ENCODE results near the gene ZMIZ1. TPM values are rescaled to one million over a fixed set of nuclear protein-coding genes. Genes with fewer than 3 reads are reported as not detected.
A peak's percentile ranks its signal among the peaks of the same experiment; 100 is the strongest.

ZMIZ1 gene
- total and polyA plus RNA-seq, 2 donors from 2014 or later = 14.2 to 97.6 TPM

DNA sequence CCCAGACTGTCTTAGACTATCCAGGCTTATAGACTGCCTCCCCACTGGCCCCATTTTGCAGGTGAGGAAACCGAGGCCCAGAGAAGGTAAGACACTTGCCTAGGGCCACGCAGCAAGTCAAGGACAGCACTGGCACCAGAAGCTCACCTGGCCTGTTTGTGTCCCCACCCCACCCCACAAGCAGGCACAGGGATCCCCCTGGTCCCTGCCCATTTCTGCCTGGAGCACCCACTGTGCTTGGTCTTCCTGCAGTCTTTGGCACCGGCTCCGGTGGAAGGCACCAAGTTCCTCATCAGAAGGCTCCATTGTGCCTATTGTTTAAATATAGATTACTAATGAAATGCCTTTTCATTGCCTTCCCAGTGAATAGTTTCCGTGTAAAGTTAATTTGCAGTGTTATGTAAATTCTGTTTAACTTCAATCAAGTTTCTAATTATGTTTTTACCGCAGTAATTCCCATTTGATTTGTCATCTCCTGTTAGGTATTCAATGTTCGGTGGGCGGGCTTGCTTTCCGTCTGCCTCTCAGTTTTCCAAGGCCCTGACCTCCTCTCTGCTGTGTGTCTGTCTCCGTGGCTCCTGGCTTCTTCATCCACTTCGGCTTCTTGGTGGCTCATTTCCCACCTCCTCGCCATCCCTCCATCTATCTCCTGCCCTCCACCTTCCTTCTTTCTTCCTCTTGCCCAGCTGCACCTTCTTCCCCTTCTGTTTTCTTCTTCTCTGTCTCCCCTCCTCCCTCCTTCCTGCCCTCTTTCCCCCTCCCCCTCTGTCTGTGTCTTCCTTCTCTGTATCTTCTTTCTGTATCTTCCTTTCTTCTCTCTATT is 75.8 kb downstream of the ZMIZ1 start:
- Histone ChIP-seq H3K9me3 (ENCODE audit: control insufficient read depth in 2 of 3, insufficient read depth in 1 of 3, low read length in 3 of 3) (no peaks in the 10 kb centered on the region), H3K4me1 (ENCODE audit: control insufficient read depth in 2 of 3, insufficient read depth in 2 of 3, low read depth in 1 of 3, low read length in 3 of 3) (peaks cover 11 to 63% (median 60%) of the 10 kb centered on the region in 3 donors), H3K4me3 (ENCODE audit: low read length in 3 of 3) (no peak overlapping the region), H3K27me3 (ENCODE audit: control insufficient read depth, insufficient read depth, low read length) (no peaks in the 10 kb centered on the region), H3K27ac (ENCODE audit: low read depth in 2 of 2, low read length in 2 of 2) (peak overlapping the region; percentile 40 to 95), H3K9ac (ENCODE audit: low read length in 3 of 3) (peak overlapping the region in 1 of 3 donors; percentile 53), H3K36me3 (ENCODE audit: control insufficient read depth in 2 of 3, insufficient read depth in 3 of 3, low read length in 3 of 3) (peaks cover 8 to 17% (median 10%) of the 10 kb centered on the region in 3 donors)
- FAIRE-seq = no peak
- no peak for TF ChIP-seq CTCF (IDR thresholded peaks at IDR 0.05; ENCODE audit: borderline replicate concordance, extremely low read depth, insufficient read depth)
- no peak for DNase-seq
- intact Hi-C loops (cut with DNase I) = loop anchor here (10.0 kb wide), 1 partner anchor 70 kb away; no protein-coding TSS in a partner anchor

DNA sequence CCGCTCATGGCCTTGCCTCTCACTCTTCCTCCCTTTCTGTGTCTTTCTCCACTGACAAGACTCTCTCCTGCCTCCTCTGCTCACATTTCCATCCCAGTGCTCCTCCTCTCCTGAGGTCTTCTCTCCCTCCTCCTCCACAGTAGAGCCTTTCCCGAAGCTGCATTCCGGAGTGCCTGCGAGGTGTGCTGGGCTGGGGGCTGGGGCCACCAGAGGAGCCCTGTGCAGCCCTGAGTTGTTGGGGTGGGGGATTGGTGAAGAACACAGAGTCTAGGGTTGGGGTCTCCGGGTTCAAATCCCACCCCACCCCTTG is 76.4 kb downstream of the ZMIZ1 start:
- TF ChIP-seq CTCF (IDR thresholded peaks at IDR 0.05; ENCODE audit: borderline replicate concordance, extremely low read depth, insufficient read depth) = no peak
- Histone ChIP-seq H3K36me3 (ENCODE audit: control insufficient read depth in 2 of 3, insufficient read depth in 3 of 3, low read length in 3 of 3) (peaks cover 5 to 11% (median 6%) of the 10 kb centered on the region in 3 donors), H3K9ac (ENCODE audit: low read length in 3 of 3) (peak overlapping the region in 1 of 3 donors; percentile 53), H3K27ac (ENCODE audit: low read depth in 2 of 2, low read length in 2 of 2) (peak overlapping the region; percentile 40 to 95), H3K9me3 (ENCODE audit: control insufficient read depth in 2 of 3, insufficient read depth in 1 of 3, low read length in 3 of 3) (no peaks in the 10 kb centered on the region), H3K4me3 (ENCODE audit: low read length in 3 of 3) (no peak overlapping the region), H3K4me1 (ENCODE audit: control insufficient read depth in 2 of 3, insufficient read depth in 2 of 3, low read depth in 1 of 3, low read length in 3 of 3) (peaks cover 9 to 63% (median 61%) of the 10 kb centered on the region in 3 donors), H3K27me3 (ENCODE audit: control insufficient read depth, insufficient read depth, low read length) (no peaks in the 10 kb centered on the region)
- DNase-seq (no peak), FAIRE-seq (no peak)
- intact Hi-C loops (cut with DNase I) = loop anchor here (10.0 kb wide), 1 partner anchor 70 kb away; no protein-coding TSS in a partner anchor

GRCh38 chr10:79145517-79146470 is 77.0 kb downstream of the ZMIZ1 start:
- Histone ChIP-seq H3K27ac (ENCODE audit: low read depth in 2 of 2, low read length in 2 of 2) (peak overlapping the region; percentile 95 to 98), H3K27me3 (ENCODE audit: control insufficient read depth, insufficient read depth, low read length) (no peaks in the 10 kb centered on the region), H3K9me3 (ENCODE audit: control insufficient read depth in 2 of 3, insufficient read depth in 1 of 3, low read length in 3 of 3) (no peaks in the 10 kb centered on the region), H3K4me3 (ENCODE audit: low read length in 3 of 3) (no peak overlapping the region), H3K9ac (ENCODE audit: low read length in 3 of 3) (peak overlapping the region in 2 of 3 donors; percentile 54 to 68), H3K4me1 (ENCODE audit: control insufficient read depth in 2 of 3, insufficient read depth in 2 of 3, low read depth in 1 of 3, low read length in 3 of 3) (peaks cover 9 to 68% (median 65%) of the 10 kb centered on the region in 3 donors), H3K36me3 (ENCODE audit: control insufficient read depth in 2 of 3, insufficient read depth in 3 of 3, low read length in 3 of 3) (peaks cover 2 to 7% (median 2%) of the 10 kb centered on the region in 3 donors)
- intact Hi-C loops (cut with DNase I) = loop anchor here (10.0 kb wide), 1 partner anchor 71 kb away; no protein-coding TSS in a partner anchor
- TF ChIP-seq CTCF (IDR thresholded peaks at IDR 0.05; ENCODE audit: borderline replicate concordance, extremely low read depth, insufficient read depth) = no peak
- DNase-seq (peak in 1 of 5 donors; percentile 59), FAIRE-seq (no peak)

Data from kidney (tissue), 14 donors.